KMS-11 (cell line): ENCODE results near the gene ZMYM4.

Experiments
- H2AFZ ChIP-seq: fragments of 200-600 bp; sonication (generic); 2 replicates; pipeline ENCODE4 v1.6.1; 2016; ENCODE audit warnings: antibody characterized with exemption, mixed run types, low read depth
- H3K27ac ChIP-seq: fragments of 200-600 bp; sonication (generic); 2 replicates; pipeline ENCODE4 v1.6.1; 2016; ENCODE audit warnings: mild to moderate bottlenecking, mixed run types
- H3K27me3 ChIP-seq: fragments of 200-600 bp; sonication (generic); 2 replicates; pipeline ENCODE4 v1.6.1; 2017; ENCODE audit warnings: mild to moderate bottlenecking, low read depth, mixed run types, moderate library complexity; ENCODE audit not compliant: insufficient read depth
- H3K36me3 ChIP-seq: fragments of 200-600 bp; sonication (generic); 2 replicates; pipeline ENCODE4 v1.6.1; 2017; ENCODE audit warnings: mild to moderate bottlenecking, mixed run types; ENCODE audit not compliant: insufficient read depth
- H3K4me1 ChIP-seq: fragments of 200-600 bp; sonication (generic); 2 replicates; pipeline ENCODE4 v1.6.1; 2016; ENCODE audit warnings: mild to moderate bottlenecking, low read depth, mixed run types; ENCODE audit not compliant: poor library complexity, severe bottlenecking
- H3K4me2 ChIP-seq: fragments of 200-600 bp; sonication (generic); 2 replicates; pipeline ENCODE4 v1.7.0; 2016; ENCODE audit warnings: mild to moderate bottlenecking, mixed run types
- H3K4me3 ChIP-seq: fragments of 200-600 bp; sonication (generic); IDR thresholded peaks from 2 replicates; pipeline ENCODE4 v1.6.1; 2017; ENCODE audit warnings: low read depth, low read length, mixed read lengths; ENCODE audit not compliant: insufficient read depth
- H3K79me2 ChIP-seq: fragments of 200-600 bp; sonication (generic); 2 replicates; pipeline ENCODE4 v1.6.1; 2016; ENCODE audit warnings: low read depth, mixed run types; ENCODE audit not compliant: insufficient read depth
- H3K9ac ChIP-seq: fragments of 200-600 bp; sonication (generic); 2 replicates; pipeline ENCODE4 v1.6.1; 2016; ENCODE audit warnings: mild to moderate bottlenecking, mixed run types
- H4K20me1 ChIP-seq: fragments of 200-600 bp; sonication (generic); 2 replicates; pipeline ENCODE4 v1.6.1; 2016; ENCODE audit warnings: mild to moderate bottlenecking, mixed run types; ENCODE audit not compliant: insufficient read depth
- TF ChIP-seq, protein P1 (sequence below): fragments of 200-600 bp; sonication (generic); conservative IDR thresholded peaks from 2 replicates; pipeline ENCODE4 v1.6.1; 2017; ENCODE audit warnings: low read depth, mild to moderate bottlenecking, antibody characterized with exemption, low read length, moderate library complexity, mixed read lengths

The ZMYM4 gene

DNA sequence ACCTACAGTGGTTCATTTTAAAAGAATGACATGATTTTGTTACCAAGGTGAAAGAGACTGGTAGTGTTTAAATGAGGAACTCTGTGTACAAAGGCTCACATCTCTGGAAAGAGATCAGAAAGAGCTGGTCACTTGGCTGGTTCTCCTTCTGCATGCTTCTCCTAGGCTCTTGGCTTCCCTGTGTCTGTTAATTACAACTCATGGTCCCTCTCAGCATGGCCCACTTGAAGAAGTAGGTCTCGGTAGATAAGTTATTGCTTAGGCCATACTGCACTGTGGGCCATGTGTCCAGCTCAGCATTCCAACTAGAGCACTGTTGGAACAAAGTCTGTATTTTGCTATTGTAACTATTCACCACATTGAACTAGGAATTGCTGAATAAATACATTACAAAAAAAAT, 197.6 kb downstream of the ZMYM4 start:
- no peak overlapping the region for H3K9ac ChIP-seq
- H3K27ac ChIP-seq, result no peak overlapping the region
- H2AFZ ChIP-seq, result no peak overlapping the region
- no peaks in the 10 kb centered on the region for H4K20me1 ChIP-seq
- TF ChIP-seq, protein P1, sequence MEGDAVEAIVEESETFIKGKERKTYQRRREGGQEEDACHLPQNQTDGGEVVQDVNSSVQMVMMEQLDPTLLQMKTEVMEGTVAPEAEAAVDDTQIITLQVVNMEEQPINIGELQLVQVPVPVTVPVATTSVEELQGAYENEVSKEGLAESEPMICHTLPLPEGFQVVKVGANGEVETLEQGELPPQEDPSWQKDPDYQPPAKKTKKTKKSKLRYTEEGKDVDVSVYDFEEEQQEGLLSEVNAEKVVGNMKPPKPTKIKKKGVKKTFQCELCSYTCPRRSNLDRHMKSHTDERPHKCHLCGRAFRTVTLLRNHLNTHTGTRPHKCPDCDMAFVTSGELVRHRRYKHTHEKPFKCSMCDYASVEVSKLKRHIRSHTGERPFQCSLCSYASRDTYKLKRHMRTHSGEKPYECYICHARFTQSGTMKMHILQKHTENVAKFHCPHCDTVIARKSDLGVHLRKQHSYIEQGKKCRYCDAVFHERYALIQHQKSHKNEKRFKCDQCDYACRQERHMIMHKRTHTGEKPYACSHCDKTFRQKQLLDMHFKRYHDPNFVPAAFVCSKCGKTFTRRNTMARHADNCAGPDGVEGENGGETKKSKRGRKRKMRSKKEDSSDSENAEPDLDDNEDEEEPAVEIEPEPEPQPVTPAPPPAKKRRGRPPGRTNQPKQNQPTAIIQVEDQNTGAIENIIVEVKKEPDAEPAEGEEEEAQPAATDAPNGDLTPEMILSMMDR, result no peak
- no peaks in the 10 kb centered on the region for H3K36me3 ChIP-seq
- no peaks in the 10 kb centered on the region for H3K27me3 ChIP-seq
- H3K4me1 ChIP-seq, result peaks cover 23% of the 10 kb centered on the region
- no peaks in the 10 kb centered on the region for H3K79me2 ChIP-seq
- no peak overlapping the region for H3K4me2 ChIP-seq
- no peak overlapping the region for H3K4me3 ChIP-seq

DNA sequence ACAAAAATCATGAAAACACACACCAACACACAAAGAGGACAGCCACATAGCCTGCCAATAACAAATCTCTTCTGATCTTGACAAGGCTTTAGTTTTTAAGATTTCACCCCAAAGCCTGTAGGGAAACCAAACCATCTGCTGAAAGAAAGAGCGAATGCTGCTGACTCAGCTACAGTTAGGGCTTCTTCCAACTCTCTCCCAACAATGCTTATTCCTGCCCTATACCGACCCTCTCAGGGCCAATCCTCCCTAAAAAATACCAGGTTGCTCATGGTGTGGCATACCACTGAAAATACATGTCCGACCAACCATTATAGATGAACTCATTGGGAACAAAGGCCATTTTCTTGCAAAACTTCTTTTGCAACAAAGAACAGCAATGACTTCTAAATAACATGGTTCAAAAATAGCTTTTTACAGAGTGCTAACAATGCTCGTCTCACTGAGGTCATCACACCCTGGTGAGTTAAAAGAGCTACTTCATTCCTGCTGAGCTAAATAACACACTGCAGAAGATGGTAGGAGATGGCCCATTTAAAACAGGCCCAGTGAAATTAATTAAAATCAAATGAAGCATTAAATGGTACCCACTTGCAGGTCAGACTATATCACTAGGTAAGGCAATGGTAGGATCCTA, 202.6 kb downstream of the ZMYM4 start:
- Histone ChIP-seq H3K9ac (no peak overlapping the region), H3K36me3 (no peaks in the 10 kb centered on the region)

More for the DNA sequence above, 202.6 kb downstream of the ZMYM4 start:
- H3K4me2 ChIP-seq, result no peak overlapping the region
- no peak overlapping the region for H3K4me3 ChIP-seq
- H3K79me2 ChIP-seq, result no peaks in the 10 kb centered on the region
- no peaks in the 10 kb centered on the region for H4K20me1 ChIP-seq
- no peaks in the 10 kb centered on the region for H3K4me1 ChIP-seq
- no peak overlapping the region for H3K27ac ChIP-seq
- TF ChIP-seq, protein P1, result no peak
- no peaks in the 10 kb centered on the region for H3K27me3 ChIP-seq
- no peak overlapping the region for H2AFZ ChIP-seq
